H1 (cell line): Measurements from ENCODE around the gene NLRP6. TPM values are rescaled to one million over a fixed set of nuclear protein-coding genes. Genes with fewer than 3 reads are reported as not detected.
A peak's percentile ranks its signal among the peaks of the same experiment; 100 is the strongest.

Experiments used
- CTCF ChIA-PET: fragments of 300-600 bp; sonication (Branson Sonifier 250); formaldehyde crosslinking; loops from one replicate; lab custom pipeline; 2021; ENCODE audit not compliant: partially characterized antibody; lab: Charles Lee
- POLR2A ChIA-PET: fragments of 300-600 bp; sonication (Branson Sonifier 250); formaldehyde crosslinking; loops from one replicate; lab custom pipeline; 2021; ENCODE audit warnings: inconsistent platforms; ENCODE audit not compliant: partially characterized antibody; lab: Charles Lee
- DNase-seq, 2 experiments: peaks; one replicate each; pipeline versions ENCODE4 v3.0.0 to v3.0.0-alpha.2; 2010 to 2022; ENCODE audit warnings: low spot score in 2 of 2, low read depth in 1 of 2, mixed read lengths in 1 of 2
- FAIRE-seq: peaks from 2 replicates; lab custom pipeline; 2011; peaks lifted over from hg19 to GRCh38; lab: Jason Lieb, UNC
- H2AFZ ChIP-seq: 2 replicates; pipeline ENCODE4 v1.8.1; 2012; ENCODE audit warnings: low read length, inconsistent platforms
- H2AK5ac ChIP-seq: 2 replicates; pipeline ENCODE4 v1.6.1; 2013; ENCODE audit warnings: low read depth, low read length
- H2BK120ac ChIP-seq: replicated peaks from 2 replicates; pipeline ENCODE3; 2013; ENCODE audit warnings: low read depth, low read length, inconsistent platforms
- H2BK12ac ChIP-seq: 2 replicates; pipeline ENCODE4 v1.6.1; 2013; ENCODE audit warnings: low read depth, low read length
- H2BK15ac ChIP-seq: 2 replicates; pipeline ENCODE4 v1.6.1; 2013; ENCODE audit warnings: low read length
- H2BK20ac ChIP-seq: 2 replicates; pipeline ENCODE4 v1.6.1; 2013; ENCODE audit warnings: low read length
- H2BK5ac ChIP-seq: 2 replicates; pipeline ENCODE4 v1.6.1; 2013; ENCODE audit warnings: low read depth, low read length
- H3K14ac ChIP-seq: 2 replicates; pipeline ENCODE4 v1.6.1; 2013; ENCODE audit warnings: inconsistent platforms; ENCODE audit not compliant: insufficient read length
- H3K18ac ChIP-seq: 2 replicates; pipeline ENCODE4 v1.6.1; 2013; ENCODE audit warnings: low read length; ENCODE audit errors: extremely low read depth
- H3K23ac ChIP-seq: 2 replicates; pipeline ENCODE4 v1.6.1; 2013; ENCODE audit warnings: inconsistent platforms; ENCODE audit not compliant: insufficient read length
- H3K23me2 ChIP-seq: 2 replicates; pipeline ENCODE4 v1.6.1; 2013; ENCODE audit warnings: low read depth, low read length
- H3K27ac ChIP-seq: 2 replicates; pipeline ENCODE4 v1.6.1; 2011; ENCODE audit warnings: low read depth, low read length, inconsistent platforms
- H3K27me3 ChIP-seq, 4 experiments: replicated peaks in 1 of 4; 1 replicate in 1 of 4; 2 replicates in 3 of 4; pipeline versions ENCODE4 v1.6.1 to v1.8.1; 2011 to 2013; ENCODE audit warnings: low read length in 3 of 4, mild to moderate bottlenecking in 3 of 4, inconsistent platforms in 2 of 4, mixed read lengths in 2 of 4, moderate library complexity in 1 of 4; ENCODE audit not compliant: control insufficient read depth in 3 of 4, insufficient read depth in 3 of 4; ENCODE audit errors: extremely low read depth in 1 of 4
- H3K36me3 ChIP-seq, 4 experiments: 2 replicates each; pipeline versions ENCODE4 v1.6.1 to v1.8.1; 2011 to 2013; ENCODE audit warnings: mild to moderate bottlenecking in 4 of 4, low read length in 3 of 4, moderate library complexity in 2 of 4, control low read depth in 1 of 4, inconsistent platforms in 1 of 4; ENCODE audit not compliant: insufficient read depth in 4 of 4, control insufficient read depth in 2 of 4
- H3K4ac ChIP-seq: replicated peaks from 2 replicates; pipeline ENCODE3; 2013; ENCODE audit warnings: low read length, low read depth, mixed read lengths, inconsistent platforms; ENCODE audit not compliant: insufficient read length
- H3K4me1 ChIP-seq, 4 experiments: replicated peaks in 1 of 4; 1 replicate in 1 of 4; 2 replicates in 3 of 4; pipeline versions ENCODE4 v1.6.1 to v1.8.1; 2011 to 2013; ENCODE audit warnings: low read length in 3 of 4, inconsistent platforms in 2 of 4, mixed read lengths in 1 of 4; ENCODE audit not compliant: insufficient read depth in 4 of 4, control insufficient read depth in 3 of 4
- H3K4me2 ChIP-seq, 2 experiments: 2 replicates each; pipeline versions ENCODE4 v1.6.1 to v1.8.1; 2011 to 2013; ENCODE audit warnings: low read depth in 2 of 2, low read length in 2 of 2, control low read depth in 1 of 2, inconsistent platforms in 1 of 2, mild to moderate bottlenecking in 1 of 2; ENCODE audit not compliant: insufficient read depth in 1 of 2
- H3K4me3 ChIP-seq, 4 experiments: fragments of 200-600, 300-600 bp in 1 of 4; sonication (generic), shearing (Covaris generic), sonication (Bioruptor Twin) in 1 of 4; 2 replicates each; pipeline versions ENCODE4 v1.5.1 to v1.8.1; 2011 to 2016; ENCODE audit warnings: low read length in 4 of 4, low read depth in 3 of 4, control low read depth in 2 of 4, inconsistent platforms in 2 of 4, mild to moderate bottlenecking in 2 of 4, mixed read lengths in 1 of 4, moderate library complexity in 1 of 4; ENCODE audit not compliant: insufficient read depth in 2 of 4; ENCODE audit errors: extremely low read depth in 1 of 4
- H3K56ac ChIP-seq: replicated peaks from 2 replicates; pipeline ENCODE3; 2013; ENCODE audit warnings: low read depth, mild to moderate bottlenecking, mixed read lengths, low read length, inconsistent platforms; ENCODE audit not compliant: insufficient read length
- H3K79me1 ChIP-seq: 2 replicates; pipeline ENCODE4 v1.6.1; 2013; ENCODE audit warnings: low read depth, low read length, control low read depth
- H3K79me2 ChIP-seq, 2 experiments: 2 replicates each; pipeline versions ENCODE4 v1.6.1 to v1.8.1; 2012 to 2013; ENCODE audit warnings: low read length in 2 of 2, mild to moderate bottlenecking in 2 of 2, inconsistent platforms in 1 of 2; ENCODE audit not compliant: insufficient read depth in 2 of 2, control insufficient read depth in 1 of 2
- H3K9ac ChIP-seq, 4 experiments: replicated peaks in 1 of 4; 1 replicate in 1 of 4; 2 replicates in 3 of 4; pipeline versions ENCODE4 v1.6.1 to v1.8.1; 2011 to 2013; ENCODE audit warnings: low read depth in 3 of 4, low read length in 3 of 4, control low read depth in 2 of 4, mild to moderate bottlenecking in 2 of 4, moderate library complexity in 2 of 4, inconsistent platforms in 1 of 4; ENCODE audit errors: extremely low read depth in 1 of 4
- H3K9me3 ChIP-seq, 2 experiments: 2 replicates each; pipeline versions ENCODE4 v1.6.1 to v1.8.1; 2012 to 2013; ENCODE audit warnings: mild to moderate bottlenecking in 2 of 2, moderate library complexity in 2 of 2, control low read depth in 1 of 2, inconsistent platforms in 1 of 2, low read depth in 1 of 2, low read length in 1 of 2, mixed read lengths in 1 of 2; ENCODE audit not compliant: insufficient read depth in 2 of 2
- H4K20me1 ChIP-seq, 2 experiments: replicated peaks in 1 of 2; 2 replicates each; pipeline versions ENCODE3 to v1.8.1; 2011 to 2013; ENCODE audit warnings: inconsistent platforms in 2 of 2, low read length in 2 of 2, mild to moderate bottlenecking in 1 of 2; ENCODE audit not compliant: insufficient read depth in 2 of 2, control insufficient read depth in 1 of 2
- H4K5ac ChIP-seq: 2 replicates; pipeline ENCODE4 v1.6.1; 2013; ENCODE audit warnings: low read length, low read depth, mixed read lengths, inconsistent platforms; ENCODE audit not compliant: insufficient read length
- H4K8ac ChIP-seq: 2 replicates; pipeline ENCODE4 v1.8.0; 2013; ENCODE audit warnings: mild to moderate bottlenecking, moderate library complexity, low read length, inconsistent platforms; ENCODE audit not compliant: insufficient read depth; ENCODE audit errors: extremely low read depth
- H4K91ac ChIP-seq: replicated peaks from 2 replicates; pipeline ENCODE3; 2013; ENCODE audit warnings: low read length, mixed read lengths, inconsistent platforms; ENCODE audit not compliant: insufficient read length
- ATF2 ChIP-seq: IDR thresholded peaks from 2 replicates; pipeline ENCODE4 v1.6.1; 2012; ENCODE audit warnings: low read length, inconsistent platforms
- CHD1 ChIP-seq: IDR thresholded peaks from 2 replicates; pipeline ENCODE4 v1.6.1; 2012; ENCODE audit warnings: low read depth, low read length, improper control_type of control experiment
- EGR1 ChIP-seq: IDR thresholded peaks from 2 replicates; pipeline ENCODE4 v1.6.1; 2011; ENCODE audit warnings: low read depth, low read length, borderline replicate concordance
- MAFK ChIP-seq: IDR thresholded peaks from 2 replicates; pipeline ENCODE4 v1.6.1; 2012; ENCODE audit warnings: low read depth, mild to moderate bottlenecking, improper control_type of control experiment, low read length
- POU5F1 ChIP-seq: IDR thresholded peaks from 2 replicates; pipeline ENCODE4 v1.6.1; 2011; ENCODE audit warnings: low read depth, mild to moderate bottlenecking, low read length, moderate library complexity
- RAD21 ChIP-seq, 2 experiments: IDR thresholded peaks in 1 of 2; conservative IDR thresholded peaks in 1 of 2; 2 replicates each; pipeline ENCODE4 v1.6.1; 2011; ENCODE audit warnings: low read depth in 2 of 2, low read length in 2 of 2, improper control_type of control experiment in 1 of 2, inconsistent platforms in 1 of 2, mild to moderate bottlenecking in 1 of 2, moderate library complexity in 1 of 2
- SRF ChIP-seq: IDR thresholded peaks from 2 replicates; pipeline ENCODE4 v1.6.1; 2011; ENCODE audit warnings: mild to moderate bottlenecking, low read depth, low read length, moderate library complexity
- USF2 ChIP-seq: IDR thresholded peaks from 2 replicates; pipeline ENCODE4 v1.6.1; 2011; ENCODE audit warnings: low read length, improper control_type of control experiment
- WGBS, 2 experiments: shearing (Covaris generic) in 1 of 2; methylation state at CpG; one replicate each; pipeline versions ENCODE4 v1.1.6 to v1.1.7; 2013 to 2015; ENCODE audit warnings: low lambda C conversion rate in 2 of 2, mixed read lengths in 2 of 2, inconsistent platforms in 1 of 2, low coverage in 1 of 2, missing lambda C conversion rate in 1 of 2; ENCODE audit not compliant: insufficient replicate concordance in 2 of 2, insufficient coverage in 1 of 2, insufficient read length in 1 of 2; ENCODE audit errors: extremely low coverage in 1 of 2, missing lambda C conversion rate in 1 of 2; 5-methylcytosine and 5-hydroxymethylcytosine counted together
- polyA plus RNA-seq, 7 experiments: library from polyadenylated mRNA; depleted of rRNA in 3 of 7; stranded (reverse) in 5 of 7; unstranded in 2 of 7; fragments of >200 nt in 5 of 7; fragments of 200-250 nt in 2 of 7; gene quantifications; 1 replicate in 5 of 7; 2 replicates in 1 of 7; 4 replicates in 1 of 7; pipeline versions ENCODE4 v1.2.1 to v1.2.3, GENCODE V29; 2011 to 2013; ENCODE audit warnings: missing spikeins in 2 of 7, mixed read lengths in 2 of 7
- total RNA-seq: library from RNA; stranded (reverse); fragmentation: NEBNext Ultra II Directional; extraction: Animal tissue kit (Norgen Biotek cat#: 25700); gene quantifications from 2 replicates; pipeline ENCODE4 v1.2.1, GENCODE V29; 2021

Gene NLRP6
- total and polyA plus RNA-seq, 2 of the 8 experiments (the other 6 are each of a cell fraction or from before 2014, with no cell fraction given), result not detected

- Histone ChIP-seq H3K79me1 (no peaks in the 10 kb centered on the region), H2BK20ac (no peak overlapping the region), H3K14ac (no peak overlapping the region), H3K36me3 (peaks cover 17 to 47% (median 42%) of the 10 kb centered on the region in 4 experiments), H4K8ac (no peak overlapping the region), H3K18ac (no peak overlapping the region), H2AFZ (no peak overlapping the region), H3K27ac (no peak overlapping the region), H3K56ac (no peak overlapping the region), H2AK5ac (no peak overlapping the region), H2BK120ac (no peak overlapping the region), H3K79me2 (no peaks in the 10 kb centered on the region), H4K91ac (no peak overlapping the region), H3K4me3 (no peak overlapping the region), H3K23ac (no peak overlapping the region), H3K27me3 (no peaks in the 10 kb centered on the region; a peak in 1 of 7 replicates), H3K4me2 (no peak overlapping the region), H4K20me1 (no peaks in the 10 kb centered on the region), H3K9me3 (no peaks in the 10 kb centered on the region), H3K23me2 (peaks cover 3% of the 10 kb centered on the region), H3K9ac (no peak overlapping the region), H2BK5ac (no peak overlapping the region), H4K5ac (no peak overlapping the region), H3K4me1 (no peaks in the 10 kb centered on the region), H2BK15ac (no peak overlapping the region), H3K4ac (no peak overlapping the region), H2BK12ac (no peak overlapping the region)
- DNase-seq (peak; percentile 51 to 94), FAIRE-seq (peak; percentile 91)
- WGBS, 2 experiments, result 72% methylated on average over 10 of the region's 10 CpGs; no CpG with 5 or more reads in 1 of the 2 experiments
- ChIA-PET POLR2A (interaction anchor here (0.8 to 3.1 kb wide), 17 partner anchors 14 to 143 kb away, joined by 3 to 9 read pairs (median 4); partner anchors contain the start of genes BET1L, PKP3, PSMD13 and RIC8A), CTCF (interaction anchor here (0.9 to 9.8 kb wide), 44 partner anchors 9 to 268 kb away, joined by 3 to 212 read pairs (median 8); partner anchors contain the start of genes B4GALNT4, IFITM2, IFITM5 and NLRP6)
- TF ChIP-seq SRF, result no peak
- TF ChIP-seq ATF2, result no peak
- no peak for TF ChIP-seq POU5F1
- no peak for TF ChIP-seq EGR1
- TF ChIP-seq USF2, result no peak
- no peak for TF ChIP-seq CHD1
- peak; percentile 86 to 88 for TF ChIP-seq RAD21 (IDR thresholded peaks at IDR 0.05 in 1 of 2, conservative IDR thresholded peaks at IDR 0.05 in 1 of 2; ENCODE audit: low read depth in 2 of 2, low read length in 2 of 2)
- TF ChIP-seq MAFK, result no peak
Observed at GRCh38 chr11:250740-251299, 27.4 kb upstream of the NLRP6 start.
